Gastroesophageal sphincter (tissue), 3 donors: ENCODE results near the gene IL4I1.

Experiments used
- CTCF ChIP-seq, 4 experiments: fragments of 200-600 bp in 2 of 4; fragments of 450-650 bp in 2 of 4; sonication (generic) in 1 of 4; IDR thresholded peaks; one replicate each; pipeline ENCODE4 v1.5.1; 2017 to 2019; ENCODE audit warnings: antibody characterized with exemption in 4 of 4, mild to moderate bottlenecking in 2 of 4, moderate library complexity in 2 of 4
- EP300 ChIP-seq: sonication (generic); formaldehyde crosslinking; IDR thresholded peaks from one replicate; pipeline ENCODE4 v1.6.1; 2017; ENCODE audit warnings: antibody characterized with exemption, mild to moderate bottlenecking
- POLR2A ChIP-seq, 2 donors: fragments of 450-650 bp; IDR thresholded peaks; one replicate each; pipeline ENCODE4 v1.6.1; 2017; ENCODE audit warnings: antibody characterized with exemption in 2 of 2, mild to moderate bottlenecking in 2 of 2, moderate library complexity in 1 of 2

GRCh38 chr19:49904136-49904535, 7.4 kb upstream of the IL4I1 start:
- no peak for TF ChIP-seq EP300
- TF ChIP-seq CTCF (IDR thresholded peaks at IDR 0.05): no peak
- no peak for TF ChIP-seq POLR2A (IDR thresholded peaks at IDR 0.05)
